SHP77 treated with DMSO at 0.1 percent for 48 hours (cell line): ENCODE data around the gene SNCAIP.
"Not testable (repeated sequence)": the region's sequence is repeated elsewhere in the genome, so short reads cannot be mapped to it uniquely, and the experiment has no call there.

Experiments used
- DNase-seq: peaks from one replicate; lab custom pipeline; 2025; lab: John Stamatoyannopoulos, UW

SNCAIP gene

GRCh38 chr5:122314036-122314435 is 2.0 kb downstream of the SNCAIP start:
- no peak for DNase-seq

DNA sequence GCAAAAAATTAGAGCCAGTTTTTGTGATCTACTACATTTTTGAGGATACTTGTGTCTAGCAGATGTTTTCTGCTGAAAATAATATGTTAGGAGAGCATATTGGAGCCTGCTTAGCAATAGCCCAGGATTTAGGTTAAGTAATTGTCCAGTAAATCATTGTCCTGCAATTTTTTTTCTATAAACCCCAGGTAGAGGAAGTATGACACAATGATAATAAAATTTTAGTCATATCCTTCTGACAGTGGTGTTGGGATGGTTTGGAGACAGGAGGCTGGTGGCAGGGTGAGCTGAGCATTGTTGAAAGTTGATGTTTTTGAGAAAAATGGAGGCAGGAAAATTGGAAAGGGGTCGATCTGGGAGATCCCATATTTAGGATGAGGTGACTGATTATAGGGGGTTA is 3.5 kb downstream of the SNCAIP start:
- DNase-seq, result no peak

DNA sequence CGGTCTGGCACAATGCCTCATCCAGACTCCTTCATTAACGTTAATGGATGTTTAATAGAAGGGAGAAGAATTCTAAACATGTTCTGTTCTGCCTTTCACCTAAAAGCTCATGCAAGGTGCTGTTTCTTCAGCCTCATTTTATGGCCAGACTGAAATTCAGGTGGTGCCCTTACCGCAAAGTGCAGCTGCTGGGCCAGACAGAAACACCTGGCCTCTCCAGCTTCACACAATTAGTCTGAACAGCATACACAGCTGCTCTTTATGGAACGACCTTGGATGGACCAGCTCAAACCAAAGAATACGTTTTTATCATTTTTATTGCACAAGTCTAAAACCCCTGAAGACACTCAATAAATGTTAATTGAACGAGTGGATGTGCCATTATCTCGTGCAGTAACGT is 4.6 kb downstream of the SNCAIP start:
- DNase-seq, result peak; percentile 92

- no peak for DNase-seq
These were observed 7.9 kb downstream of the SNCAIP start for GRCh38 chr5:122319897-122320296.

GRCh38 chr5:122321921-122322320 is 9.9 kb downstream of the SNCAIP start:
- DNase-seq, result no peak

DNA sequence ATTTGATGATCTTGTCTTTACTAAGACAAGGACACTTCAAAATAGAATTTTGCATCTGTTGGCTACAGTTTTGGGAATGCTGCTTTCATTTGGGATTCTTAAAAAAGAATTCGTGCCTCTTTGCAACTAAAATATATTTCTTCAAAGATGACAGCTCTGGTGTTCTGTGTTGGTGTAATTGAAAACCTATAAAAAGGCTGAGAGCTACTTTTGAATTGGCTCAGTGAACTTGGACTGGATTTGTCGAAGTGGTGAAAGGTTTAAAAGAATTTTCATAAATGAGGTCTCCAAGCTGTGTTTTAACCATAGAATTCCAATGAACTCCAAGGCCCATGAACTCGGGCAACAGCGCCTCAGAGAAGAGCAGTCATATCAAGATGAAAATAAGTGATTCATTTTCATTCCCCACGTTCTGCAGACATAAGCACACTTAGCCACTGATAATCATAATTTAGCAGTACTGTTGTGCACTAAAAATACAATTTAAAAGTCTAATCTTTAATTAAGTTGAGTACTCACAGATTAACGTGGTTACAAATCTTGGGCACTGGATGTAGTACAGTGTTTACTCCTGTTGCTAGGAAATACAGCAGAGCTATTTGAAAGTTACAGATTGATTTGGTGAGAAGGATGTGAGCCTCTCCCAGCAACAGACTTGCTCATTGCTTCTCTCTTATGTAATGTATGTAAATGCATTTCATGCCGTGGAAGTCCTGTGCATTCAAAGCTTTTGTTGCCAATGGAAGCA is 10.9 kb downstream of the SNCAIP start:
- no peak for DNase-seq

DNA sequence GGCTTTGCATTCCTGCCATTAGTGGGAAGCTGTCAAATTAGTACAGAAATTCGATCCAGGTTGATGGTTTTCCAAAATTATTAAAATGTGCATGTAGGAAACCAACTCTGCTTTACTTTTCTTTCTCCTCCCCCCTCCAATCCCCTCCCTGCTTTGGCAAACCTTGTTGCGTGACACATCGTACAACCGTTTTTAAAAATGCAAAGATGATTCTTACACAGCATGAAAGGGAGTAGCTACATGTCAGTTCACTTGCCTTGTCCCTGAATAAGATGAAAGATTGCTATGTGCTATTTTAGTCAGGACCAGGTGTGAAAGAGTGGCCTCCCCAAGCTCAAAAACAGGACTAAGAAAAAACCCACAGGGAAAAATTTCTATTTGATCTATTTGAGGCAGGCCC is 11.7 kb downstream of the SNCAIP start:
- no peak for DNase-seq

- DNase-seq, result peak; percentile 23
These were observed 15.1 kb downstream of the SNCAIP start for GRCh38 chr5:122327110-122327509.

DNA sequence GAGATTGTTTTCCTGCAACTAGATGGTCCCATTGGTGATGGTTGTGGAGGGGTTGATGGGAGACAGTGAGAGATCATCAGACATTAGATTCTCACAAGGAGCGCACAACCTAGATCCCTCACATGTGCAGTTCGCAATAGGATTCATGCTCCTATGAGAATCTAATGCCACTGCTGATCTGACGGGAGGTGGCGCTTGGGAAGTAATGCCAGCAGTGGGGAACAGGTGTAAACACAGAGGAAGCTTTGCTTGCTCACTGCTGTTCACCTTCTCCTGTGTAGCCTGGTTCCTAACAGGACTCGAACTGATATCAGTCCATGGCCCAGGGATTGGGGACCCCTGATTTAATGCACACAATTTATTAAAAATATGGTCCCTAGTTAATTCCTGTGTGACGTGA is 18.8 kb downstream of the SNCAIP start:
- no peak for DNase-seq

DNA sequence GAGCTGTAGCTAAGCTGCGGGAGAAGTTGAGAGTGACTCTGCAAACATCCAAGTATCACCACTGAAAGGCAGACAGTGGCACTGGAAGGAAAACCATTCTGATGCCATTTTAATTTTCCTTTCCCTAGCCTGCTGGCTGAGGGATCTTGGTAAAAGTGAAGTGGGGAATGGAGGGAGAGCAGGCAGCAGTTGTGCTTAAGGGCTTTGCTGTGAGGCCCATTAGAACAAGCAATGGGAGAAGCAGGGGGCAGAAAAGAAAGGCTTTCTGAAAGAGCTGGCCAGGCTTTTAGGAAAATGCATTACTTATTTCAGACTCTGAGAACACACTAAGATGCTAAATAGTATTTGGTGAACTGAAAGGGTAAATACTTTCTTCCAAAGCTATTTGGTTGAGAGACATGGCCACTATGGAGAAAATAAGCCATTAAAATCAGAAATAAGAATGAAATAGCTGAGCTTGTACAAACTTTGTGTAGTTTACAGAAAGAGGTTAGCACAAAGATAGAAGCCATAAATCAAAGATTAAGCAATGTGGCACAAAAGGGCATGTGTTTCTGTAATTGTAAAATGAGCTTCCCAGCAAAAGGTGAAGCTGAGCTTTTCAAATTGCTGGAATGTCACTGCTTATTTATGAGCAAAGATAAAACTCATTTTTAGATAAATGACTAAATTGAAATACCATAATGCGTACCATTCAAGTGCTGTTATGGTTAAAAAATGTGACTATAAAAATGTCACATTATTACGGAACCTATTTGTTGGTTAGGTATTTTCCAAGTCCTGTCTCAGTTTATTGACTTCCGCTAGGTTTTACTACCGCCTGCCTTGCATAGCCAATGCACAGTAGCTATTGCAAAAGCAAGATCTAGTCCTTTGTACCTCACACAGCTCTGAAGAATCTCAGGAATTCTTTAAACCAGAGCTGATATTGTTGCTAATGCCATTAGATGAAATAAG is 20.8 kb downstream of the SNCAIP start:
- DNase-seq, result no peak

GRCh38 chr5:122333564-122333963 is 21.5 kb downstream of the SNCAIP start:
- no peak for DNase-seq

DNA sequence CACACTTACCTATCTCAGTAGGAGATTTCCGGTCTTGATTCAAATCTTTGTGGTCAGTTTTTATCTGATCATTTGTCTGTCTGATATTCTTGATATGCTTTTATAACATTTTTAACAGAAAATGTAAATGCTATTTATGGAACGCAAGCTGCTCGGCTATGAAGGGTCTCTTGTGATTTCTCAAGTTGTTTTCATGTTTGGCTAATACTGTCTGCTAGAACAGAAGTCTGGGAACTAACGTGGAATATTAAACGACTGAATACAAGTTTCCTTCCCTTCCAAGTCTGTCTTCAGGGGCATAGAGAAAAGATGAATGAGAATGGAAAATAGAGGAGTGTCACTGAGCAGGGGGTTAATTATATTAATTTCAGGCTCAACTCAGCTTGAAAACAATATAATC is 27.6 kb downstream of the SNCAIP start:
- DNase-seq, result no peak

DNA sequence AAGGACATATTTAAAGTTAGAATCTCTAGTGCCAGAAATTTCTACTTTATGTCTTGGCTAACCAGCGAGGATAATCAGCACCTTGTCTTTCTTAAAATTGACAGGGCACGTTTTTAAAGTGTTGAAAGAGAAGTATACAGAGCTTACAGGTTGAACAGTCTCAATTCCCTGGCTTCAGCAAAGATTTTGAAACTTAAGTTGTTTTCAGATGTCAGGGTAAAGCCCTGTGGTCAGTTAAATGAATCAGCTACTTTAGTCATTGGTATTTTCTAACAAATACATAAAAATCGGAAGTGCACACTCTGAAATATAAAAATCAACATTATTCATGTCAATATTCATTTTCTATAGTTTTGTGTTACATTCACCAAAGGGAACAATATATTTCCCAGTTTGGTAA is 29.1 kb downstream of the SNCAIP start:
- no peak for DNase-seq

- no peak for DNase-seq
These were observed 30.2 kb downstream of the SNCAIP start for GRCh38 chr5:122342256-122342655.

GRCh38 chr5:122346897-122347581 is 35.0 kb downstream of the SNCAIP start:
- no peak for DNase-seq

- no peak for DNase-seq
These were observed 38.5 kb downstream of the SNCAIP start for GRCh38 chr5:122350496-122350895.

GRCh38 chr5:122351416-122352157 is 39.5 kb downstream of the SNCAIP start:
- no peak for DNase-seq

DNA sequence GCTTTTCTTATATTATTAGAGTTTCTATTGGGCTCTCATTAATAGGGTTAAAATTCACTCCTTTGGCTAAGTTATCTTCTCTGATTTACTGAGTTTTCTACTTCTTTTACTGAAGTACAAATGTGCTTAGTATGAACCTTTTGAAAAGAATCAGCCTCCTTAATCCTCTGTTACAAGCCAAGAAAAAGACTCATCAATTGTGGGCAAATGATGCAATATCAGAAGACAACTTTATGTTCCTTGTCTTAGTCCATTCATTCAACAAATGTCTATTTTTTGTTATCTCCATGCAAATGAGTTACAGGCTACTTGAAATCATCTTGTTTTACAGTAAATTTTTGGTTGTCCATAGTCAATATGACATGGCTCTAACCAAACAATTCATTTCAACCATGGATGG is 40.3 kb downstream of the SNCAIP start:
- DNase-seq, result no peak

DNA sequence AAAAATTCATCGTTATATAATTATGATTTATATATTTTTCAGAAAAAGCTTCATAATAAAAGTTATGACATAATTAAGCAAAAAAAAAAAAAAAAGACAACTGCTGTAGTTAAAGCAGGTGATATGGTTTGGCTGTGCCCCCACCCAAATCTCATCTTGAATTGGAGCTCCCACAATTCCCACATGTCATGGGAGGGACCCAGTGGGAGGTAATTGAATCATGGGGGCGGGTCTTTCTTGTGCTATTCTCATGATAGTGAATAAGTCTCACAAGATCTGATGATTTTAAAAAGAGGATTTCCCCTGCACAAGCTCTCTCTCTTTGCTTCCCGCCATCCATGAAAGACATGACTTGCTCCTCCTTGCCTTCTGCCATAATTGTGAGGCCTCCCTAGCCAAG is 41.3 kb downstream of the SNCAIP start:
- DNase-seq, result not testable (repeated sequence)

- DNase-seq, result no peak
These were observed 42.3 kb downstream of the SNCAIP start for GRCh38 chr5:122354293-122354692.

DNA sequence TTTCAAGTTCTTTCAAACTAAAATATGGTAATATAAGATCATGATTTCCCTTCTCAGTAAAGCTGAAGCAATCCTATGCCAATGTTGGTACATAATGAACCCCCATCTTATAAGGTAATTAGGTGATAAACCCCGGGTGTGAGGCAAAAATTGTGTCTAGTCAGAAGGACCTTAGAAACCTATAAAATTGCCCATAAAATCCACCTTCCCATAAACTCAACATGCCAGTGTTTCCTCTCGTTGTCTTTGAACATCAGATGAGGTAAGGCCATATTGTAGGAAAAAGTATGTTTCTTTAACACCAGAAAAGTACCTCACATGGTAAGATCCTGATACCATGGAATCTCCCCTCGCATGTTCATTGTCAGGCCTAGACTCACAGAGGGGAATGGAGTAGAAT is 43.3 kb downstream of the SNCAIP start:
- no peak for DNase-seq

DNA sequence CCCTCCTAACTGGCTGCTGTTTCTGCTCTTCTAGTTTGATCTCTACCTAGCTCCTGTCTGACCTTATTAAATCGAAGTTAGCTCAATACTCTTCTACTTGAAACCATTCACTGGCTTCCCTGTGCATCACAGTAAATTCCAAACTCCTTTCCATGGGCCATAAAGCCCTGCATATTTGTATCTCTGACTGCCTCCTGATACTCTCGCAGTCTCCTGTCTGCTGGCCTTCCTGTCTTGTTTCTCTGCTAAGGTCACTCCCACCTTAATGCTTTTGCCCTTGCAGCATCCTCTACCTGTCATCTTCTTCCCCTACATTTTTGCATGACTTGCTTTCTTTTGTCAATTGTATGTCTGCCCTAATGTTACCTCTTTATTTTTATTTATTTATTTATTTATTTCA is 44.8 kb downstream of the SNCAIP start:
- DNase-seq, result no peak
